Measurements from ENCODE around the gene OCA2. TPM values are rescaled to one million over a fixed set of nuclear protein-coding genes. Genes with fewer than 3 reads are reported as not detected.

The OCA2 gene
- total RNA-seq, 1 experiment from 2014 or later, result 0.09 TPM

GRCh38 chr15:28085489-28086174 is 13.5 kb downstream of the OCA2 start:
- no peak for DNase-seq (ENCODE audit: low spot score)
- no peak overlapping the region for H3K4me3 ChIP-seq (ENCODE audit: low read depth, low read length, poor library complexity, severe bottlenecking)
- H3K27me3 ChIP-seq (replicated peaks; ENCODE audit: insufficient read depth, low read depth, low read length, poor library complexity), result no peaks in the 10 kb centered on the region
- intact Hi-C loops (cut with micrococcal nuclease; ENCODE audit: unreplicated experiment), result no loop called here
- BruUV-seq (replicated peaks), result no TSS peak
- H3K9me3 ChIP-seq (ENCODE audit: low read depth, low read length, poor library complexity, severe bottlenecking), result no peaks in the 10 kb centered on the region
- TF ChIP-seq CTCF (conservative IDR thresholded peaks at IDR 0.05; ENCODE audit: low read depth, low read length) (no peak), EZH2 (IDR thresholded peaks at IDR 0.05; ENCODE audit: borderline replicate concordance, low read depth, low read length, poor library complexity, severe bottlenecking) (no peak)
- no peaks in the 10 kb centered on the region for H3K4me1 ChIP-seq (ENCODE audit: insufficient read depth, low read length, poor library complexity, severe bottlenecking)
- CTCF ChIA-PET, result interaction anchor here (0.7 kb wide), 1 partner anchor 13 kb away, joined by 3 read pairs; the partner anchor contains the start of gene OCA2
- POLR2A ChIA-PET (ENCODE audit: low non-redundant PET), result no interaction called here
- no peak overlapping the region for H3K27ac ChIP-seq (ENCODE audit: low read depth, low read length, poor library complexity, severe bottlenecking)
- H3K36me3 ChIP-seq (ENCODE audit: insufficient read depth, low read length, poor library complexity, severe bottlenecking), result no peaks in the 10 kb centered on the region

- no TSS peak for BruUV-seq (replicated peaks)
- Histone ChIP-seq H3K4me3 (ENCODE audit: low read depth, low read length, poor library complexity, severe bottlenecking) (no peak overlapping the region), H3K4me1 (ENCODE audit: insufficient read depth, low read length, poor library complexity, severe bottlenecking) (no peaks in the 10 kb centered on the region), H3K36me3 (ENCODE audit: insufficient read depth, low read length, poor library complexity, severe bottlenecking) (no peaks in the 10 kb centered on the region), H3K27me3 (replicated peaks; ENCODE audit: insufficient read depth, low read depth, low read length, poor library complexity) (no peaks in the 10 kb centered on the region), H3K27ac (ENCODE audit: low read depth, low read length, poor library complexity, severe bottlenecking) (no peak overlapping the region), H3K9me3 (ENCODE audit: low read depth, low read length, poor library complexity, severe bottlenecking) (no peaks in the 10 kb centered on the region)
- CTCF ChIA-PET, result no interaction called here
- TF ChIP-seq CTCF (conservative IDR thresholded peaks at IDR 0.05; ENCODE audit: low read depth, low read length) (no peak), EZH2 (IDR thresholded peaks at IDR 0.05; ENCODE audit: borderline replicate concordance, low read depth, low read length, poor library complexity, severe bottlenecking) (no peak)
- POLR2A ChIA-PET (ENCODE audit: low non-redundant PET), result no interaction called here
- intact Hi-C loops (cut with micrococcal nuclease; ENCODE audit: unreplicated experiment), result no loop called here
- DNase-seq (ENCODE audit: low spot score), result no peak
These were observed 14.6 kb downstream of the OCA2 start for GRCh38 chr15:28084547-28084946.

- POLR2A ChIA-PET (ENCODE audit: low non-redundant PET), result no interaction called here
- intact Hi-C loops (cut with micrococcal nuclease; ENCODE audit: unreplicated experiment), result no loop called here
- no TSS peak for BruUV-seq (replicated peaks)
These were observed 16.0 kb downstream of the OCA2 start for GRCh38 chr15:28082891-28083684.

More at GRCh38 chr15:28082891-28083684, 16.0 kb downstream of the OCA2 start:
- no peak overlapping the region for H3K27ac ChIP-seq (ENCODE audit: low read depth, low read length, poor library complexity, severe bottlenecking)
- no peak for TF ChIP-seq CTCF (conservative IDR thresholded peaks at IDR 0.05; ENCODE audit: low read depth, low read length)
- no peak for TF ChIP-seq EZH2 (IDR thresholded peaks at IDR 0.05; ENCODE audit: borderline replicate concordance, low read depth, low read length, poor library complexity, severe bottlenecking)
- no peaks in the 10 kb centered on the region for H3K4me1 ChIP-seq (ENCODE audit: insufficient read depth, low read length, poor library complexity, severe bottlenecking)
- DNase-seq (ENCODE audit: low spot score), result no peak
- no peaks in the 10 kb centered on the region for H3K9me3 ChIP-seq (ENCODE audit: low read depth, low read length, poor library complexity, severe bottlenecking)
- H3K27me3 ChIP-seq (replicated peaks; ENCODE audit: insufficient read depth, low read depth, low read length, poor library complexity), result no peaks in the 10 kb centered on the region
- CTCF ChIA-PET, result no interaction called here
- H3K36me3 ChIP-seq (ENCODE audit: insufficient read depth, low read length, poor library complexity, severe bottlenecking), result no peaks in the 10 kb centered on the region
- H3K4me3 ChIP-seq (ENCODE audit: low read depth, low read length, poor library complexity, severe bottlenecking), result no peak overlapping the region
